8988T (cell line): ENCODE measurements around the gene IL1RAPL1.
"Not testable (repeated sequence)": the region's sequence is repeated elsewhere in the genome, so short reads cannot be mapped to it uniquely, and the experiment has no call there.

ENCODE experiments used
- DNase-seq: peaks from one replicate; pipeline ENCODE4 v3.0.0; 2011

The IL1RAPL1 gene

GRCh38 chrX:28628120-28628519 lies 40.9 kb downstream of the IL1RAPL1 start:
- DNase-seq, result no peak

- no peak for DNase-seq
Measured at GRCh38 chrX:28638775-28639174, 51.5 kb downstream of the IL1RAPL1 start.

- DNase-seq, result no peak
Measured at GRCh38 chrX:28639451-28639850, 52.2 kb downstream of the IL1RAPL1 start.

GRCh38 chrX:28649541-28649940 lies 62.3 kb downstream of the IL1RAPL1 start:
- DNase-seq, result no peak

- no peak for DNase-seq
Measured at GRCh38 chrX:28651186-28651585, 63.9 kb downstream of the IL1RAPL1 start.

- no peak for DNase-seq
Measured at GRCh38 chrX:28659269-28659668, 72.0 kb downstream of the IL1RAPL1 start.

- DNase-seq, result no peak
Measured at GRCh38 chrX:28665778-28666177, 78.5 kb downstream of the IL1RAPL1 start.

GRCh38 chrX:28668303-28668702 lies 81.1 kb downstream of the IL1RAPL1 start:
- no peak for DNase-seq

- no peak for DNase-seq
Measured at GRCh38 chrX:28668957-28669356, 81.7 kb downstream of the IL1RAPL1 start.

- DNase-seq, result no peak
Measured at GRCh38 chrX:28670074-28670473, 82.8 kb downstream of the IL1RAPL1 start.

- DNase-seq, result no peak
Measured at GRCh38 chrX:28675173-28675572, 87.9 kb downstream of the IL1RAPL1 start.

- DNase-seq, result no peak
Measured at GRCh38 chrX:28693101-28693500, 105.9 kb downstream of the IL1RAPL1 start.

GRCh38 chrX:28697732-28698131 lies 110.5 kb downstream of the IL1RAPL1 start:
- no peak for DNase-seq

- no peak for DNase-seq
Measured at GRCh38 chrX:28701222-28701621, 114.0 kb downstream of the IL1RAPL1 start.

- no peak for DNase-seq
Measured at GRCh38 chrX:28706964-28707363, 119.7 kb downstream of the IL1RAPL1 start.

- no peak for DNase-seq
Measured at GRCh38 chrX:28709421-28709820, 122.2 kb downstream of the IL1RAPL1 start.

- DNase-seq, result no peak
Measured at GRCh38 chrX:28717864-28718263, 130.6 kb downstream of the IL1RAPL1 start.

GRCh38 chrX:28718450-28718849 lies 131.2 kb downstream of the IL1RAPL1 start:
- DNase-seq, result no peak

- DNase-seq, result no peak
Measured at GRCh38 chrX:28719620-28720019, 132.4 kb downstream of the IL1RAPL1 start.

GRCh38 chrX:28752330-28752729 lies 165.1 kb downstream of the IL1RAPL1 start:
- DNase-seq, result no peak

GRCh38 chrX:28756175-28756574 lies 168.9 kb downstream of the IL1RAPL1 start:
- no peak for DNase-seq

GRCh38 chrX:28756647-28757046 lies 169.4 kb downstream of the IL1RAPL1 start:
- no peak for DNase-seq

- DNase-seq, result no peak
Measured at GRCh38 chrX:28757290-28757689, 170.0 kb downstream of the IL1RAPL1 start.

- DNase-seq, result not testable (repeated sequence)
Measured at GRCh38 chrX:28766561-28766960, 179.3 kb downstream of the IL1RAPL1 start.

GRCh38 chrX:28773807-28774206 lies 186.6 kb downstream of the IL1RAPL1 start:
- DNase-seq, result no peak

- DNase-seq, result no peak
Measured at GRCh38 chrX:28787206-28787605, 200.0 kb downstream of the IL1RAPL1 start.
